AG10803 (cell line): Measurements from ENCODE around the gene SUPT5H.

Source experiments
- DNase-seq: peaks from one replicate; pipeline ENCODE4 v3.0.0; 2010; ENCODE audit warnings: low read depth
- H3K4me3 ChIP-seq: 2 replicates; pipeline ENCODE4 v1.5.1; 2011; ENCODE audit warnings: mild to moderate bottlenecking, low read length, control low read depth
- TF ChIP-seq, protein P1 (sequence below): conservative IDR thresholded peaks from 2 replicates; pipeline ENCODE4 v1.5.1; 2011; ENCODE audit warnings: mild to moderate bottlenecking, low read length, control low read depth, inconsistent platforms

SUPT5H gene

DNA sequence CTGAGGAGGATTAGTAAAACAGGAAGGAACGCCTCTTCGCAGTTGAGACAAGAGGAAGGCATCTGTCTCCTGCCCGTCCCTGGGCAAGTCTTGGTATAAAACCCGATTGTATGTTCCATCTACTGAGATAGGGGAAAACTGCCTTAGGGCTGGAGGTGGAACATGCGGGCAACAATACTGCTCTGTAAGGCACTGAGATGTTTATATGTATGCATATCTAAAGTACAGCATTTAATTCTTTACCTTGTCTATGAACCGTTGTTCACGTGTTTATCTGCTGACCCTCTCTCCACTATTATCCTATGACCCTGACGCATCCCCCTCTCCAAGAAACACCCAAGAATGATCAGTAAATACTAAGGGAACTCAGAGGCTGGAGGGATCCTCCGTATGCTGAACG, 34.5 kb downstream of the SUPT5H start:
- TF ChIP-seq, protein P1, sequence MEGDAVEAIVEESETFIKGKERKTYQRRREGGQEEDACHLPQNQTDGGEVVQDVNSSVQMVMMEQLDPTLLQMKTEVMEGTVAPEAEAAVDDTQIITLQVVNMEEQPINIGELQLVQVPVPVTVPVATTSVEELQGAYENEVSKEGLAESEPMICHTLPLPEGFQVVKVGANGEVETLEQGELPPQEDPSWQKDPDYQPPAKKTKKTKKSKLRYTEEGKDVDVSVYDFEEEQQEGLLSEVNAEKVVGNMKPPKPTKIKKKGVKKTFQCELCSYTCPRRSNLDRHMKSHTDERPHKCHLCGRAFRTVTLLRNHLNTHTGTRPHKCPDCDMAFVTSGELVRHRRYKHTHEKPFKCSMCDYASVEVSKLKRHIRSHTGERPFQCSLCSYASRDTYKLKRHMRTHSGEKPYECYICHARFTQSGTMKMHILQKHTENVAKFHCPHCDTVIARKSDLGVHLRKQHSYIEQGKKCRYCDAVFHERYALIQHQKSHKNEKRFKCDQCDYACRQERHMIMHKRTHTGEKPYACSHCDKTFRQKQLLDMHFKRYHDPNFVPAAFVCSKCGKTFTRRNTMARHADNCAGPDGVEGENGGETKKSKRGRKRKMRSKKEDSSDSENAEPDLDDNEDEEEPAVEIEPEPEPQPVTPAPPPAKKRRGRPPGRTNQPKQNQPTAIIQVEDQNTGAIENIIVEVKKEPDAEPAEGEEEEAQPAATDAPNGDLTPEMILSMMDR: no peak
- no peak overlapping the region for H3K4me3 ChIP-seq
- DNase-seq: no peak

GRCh38 chr19:39480337-39481228, 35.2 kb downstream of the SUPT5H start, which contains the start of gene TIMM50:
Gene TIMM50 (plus strand): TSS chr19:39480838. CDS start chr19:39480854, 16 bp downstream.
- TF ChIP-seq, protein P1: no peak
- H3K4me3 ChIP-seq: peak within 1 kb of the TSS; percentile 99
- peak; percentile 89 for DNase-seq

GRCh38 chr19:39481229-39481545, 35.8 kb downstream of the SUPT5H start:
- no peak for DNase-seq
- TF ChIP-seq, protein P1: no peak
- H3K4me3 ChIP-seq: peak overlapping the region; percentile 99

GRCh38 chr19:39481676-39482075, 36.3 kb downstream of the SUPT5H start:
- peak overlapping the region; percentile 99 for H3K4me3 ChIP-seq
- no peak for DNase-seq
- TF ChIP-seq, protein P1: no peak

DNA sequence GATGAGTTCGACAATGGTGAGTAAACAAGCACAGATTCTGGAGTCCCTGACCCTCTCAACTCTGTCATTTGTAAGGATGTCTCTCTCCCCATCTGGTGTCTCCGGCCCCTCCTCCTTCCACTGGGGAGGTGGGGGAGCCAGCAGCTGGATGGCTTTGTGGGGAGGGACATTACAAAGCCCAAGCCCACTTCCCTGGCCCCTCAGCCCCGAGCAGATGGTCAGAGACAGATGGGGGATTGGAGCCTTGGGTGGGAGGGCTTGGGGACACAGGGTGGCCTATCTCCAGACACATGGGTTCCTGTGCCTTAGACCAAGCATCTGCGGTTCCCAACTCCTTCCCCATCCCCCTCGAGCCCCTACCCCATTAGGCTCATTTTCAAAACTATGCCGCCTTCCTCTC, 37.8 kb downstream of the SUPT5H start:
- H3K4me3 ChIP-seq: no peak overlapping the region
- TF ChIP-seq, protein P1: no peak
- no peak for DNase-seq

GRCh38 chr19:39489756-39490155, 44.4 kb downstream of the SUPT5H start:
- TF ChIP-seq, protein P1: no peak
- DNase-seq: no peak

DNA sequence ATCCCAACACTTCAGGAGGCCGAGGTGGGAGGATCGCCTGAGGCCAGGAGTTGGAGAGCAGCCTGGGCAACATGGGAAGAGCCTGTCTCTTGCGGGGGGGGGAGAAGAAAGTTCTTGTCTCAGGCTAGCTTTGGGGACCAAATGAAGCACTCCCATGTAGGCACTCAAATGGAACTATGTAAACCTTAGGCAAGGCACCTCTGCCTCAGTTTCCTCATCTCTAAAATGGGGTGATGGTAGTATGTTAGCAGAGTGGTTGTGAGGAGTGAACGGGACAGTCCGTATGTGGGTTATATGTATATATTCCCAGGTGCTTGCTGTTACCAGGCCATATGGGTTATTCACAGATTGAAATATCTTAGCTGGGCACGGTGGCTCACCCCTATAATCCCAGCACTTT, 46.8 kb downstream of the SUPT5H start:
- TF ChIP-seq, protein P1: no peak
- DNase-seq: no peak
- H3K4me3 ChIP-seq: no peak overlapping the region

More at GRCh38 chr19:39489756-39490155, 44.4 kb downstream of the SUPT5H start:
- no peak overlapping the region for H3K4me3 ChIP-seq
